ENCODE measurements around the gene DOC2A. TPM values are rescaled to one million over a fixed set of nuclear protein-coding genes. Genes with fewer than 3 reads are reported as not detected.
"Not testable (repeated sequence)": the region's sequence is repeated elsewhere in the genome, so short reads cannot be mapped to it uniquely, and the experiment has no call there.

The DOC2A gene
- total and polyA plus RNA-seq, 2 donors: 0.24 to 1.3 TPM

DNA sequence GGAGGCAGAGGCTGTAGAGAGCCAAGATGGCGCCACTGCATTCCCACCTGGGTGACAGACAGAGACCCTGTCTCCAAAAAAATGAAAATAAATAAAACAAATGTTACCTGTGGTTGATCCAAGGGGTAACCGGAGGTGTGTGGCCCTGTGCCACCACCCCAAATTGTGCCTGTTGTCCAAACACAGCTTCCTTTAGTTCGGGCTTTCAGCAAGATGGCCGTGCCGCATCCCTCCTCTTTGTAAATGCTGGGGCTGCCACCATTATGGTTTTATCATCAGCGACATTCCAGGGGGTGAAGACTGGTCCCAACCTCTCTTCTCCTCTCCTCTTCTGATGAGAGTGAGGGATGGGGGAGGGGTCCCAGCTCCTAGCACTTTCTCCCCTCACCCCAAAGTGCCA lies 12.1 kb upstream of the DOC2A start, which contains the start of gene C16orf92:
TSS of gene C16orf92 (plus strand) at position 312 of the 400 bp plus-strand sequence. CDS start 143 bp downstream, outside the sequence.
- H3K27me3 ChIP-seq (ENCODE audit: control insufficient read depth in 2 of 2, insufficient read depth in 1 of 2, low read length in 1 of 2): peaks cover 2 to 72% of the 10 kb centered on the region in 2 donors
- 94% methylated on average over 6 of the region's 6 CpGs for WGBS
- DNase-seq (ENCODE audit: low read depth in 6 of 9, low spot score in 9 of 9): no peak

DNA sequence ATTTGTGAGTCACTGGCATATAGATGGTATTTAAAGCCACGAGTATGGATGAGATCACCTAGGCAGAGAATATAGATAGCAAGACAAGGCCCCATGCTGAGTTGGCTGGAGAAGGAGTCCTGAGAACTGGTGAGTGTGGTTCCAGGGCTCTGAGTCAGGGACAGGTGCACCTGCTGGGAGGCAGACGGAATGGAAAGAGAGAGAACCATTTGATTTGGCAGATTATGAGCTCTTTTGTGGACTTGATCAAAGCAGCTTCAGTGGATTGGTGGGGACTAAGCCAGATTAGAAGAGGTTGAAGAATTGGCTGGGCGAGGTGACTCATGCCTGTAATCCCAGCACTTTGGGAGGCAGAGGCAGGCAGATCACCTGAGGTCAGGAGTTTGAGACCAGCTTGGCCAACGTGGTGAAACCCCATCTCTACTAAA lies 7.9 kb upstream of the DOC2A start:
- Histone ChIP-seq H3K4me1 (ENCODE audit: control insufficient read depth in 2 of 2, insufficient read depth in 2 of 2, low read length in 2 of 2) (peaks cover 0 to 12% of the 10 kb centered on the region in 2 donors), H3K4me3 (ENCODE audit: low read length in 2 of 2) (no peak overlapping the region), H3K9me3 (ENCODE audit: control insufficient read depth in 2 of 2, insufficient read depth in 1 of 2, low read length in 1 of 2) (peaks cover 0 to 5% of the 10 kb centered on the region in 2 donors), H3K27ac (ENCODE audit: low read depth in 1 of 2, low read length in 1 of 2) (no peak overlapping the region), H3K36me3 (ENCODE audit: control insufficient read depth in 2 of 2, insufficient read depth in 2 of 2, low read length in 1 of 2) (no peaks in the 10 kb centered on the region), H3K27me3 (ENCODE audit: control insufficient read depth in 2 of 2, insufficient read depth in 1 of 2, low read length in 1 of 2) (peaks cover 0 to 51% of the 10 kb centered on the region in 2 donors)
- 88% methylated on average over 4 of the region's 4 CpGs for WGBS
- DNase-seq (ENCODE audit: low read depth in 6 of 9, low spot score in 9 of 9): no peak

More for the DNA sequence above, 12.1 kb upstream of the DOC2A start, which contains the start of gene C16orf92:
- Histone ChIP-seq H3K9me3 (ENCODE audit: control insufficient read depth in 2 of 2, insufficient read depth in 1 of 2, low read length in 1 of 2) (peaks cover 0 to 7% of the 10 kb centered on the region in 2 donors), H3K4me3 (ENCODE audit: low read length in 2 of 2) (no peak within 1 kb of the TSS), H3K4me1 (ENCODE audit: control insufficient read depth in 2 of 2, insufficient read depth in 2 of 2, low read length in 2 of 2) (peaks cover 0 to 12% of the 10 kb centered on the region in 2 donors), H3K36me3 (ENCODE audit: control insufficient read depth in 2 of 2, insufficient read depth in 2 of 2, low read length in 1 of 2) (no peaks in the 10 kb centered on the region), H3K27ac (ENCODE audit: low read depth in 1 of 2, low read length in 1 of 2) (no peak within 1 kb of the TSS)

DNA sequence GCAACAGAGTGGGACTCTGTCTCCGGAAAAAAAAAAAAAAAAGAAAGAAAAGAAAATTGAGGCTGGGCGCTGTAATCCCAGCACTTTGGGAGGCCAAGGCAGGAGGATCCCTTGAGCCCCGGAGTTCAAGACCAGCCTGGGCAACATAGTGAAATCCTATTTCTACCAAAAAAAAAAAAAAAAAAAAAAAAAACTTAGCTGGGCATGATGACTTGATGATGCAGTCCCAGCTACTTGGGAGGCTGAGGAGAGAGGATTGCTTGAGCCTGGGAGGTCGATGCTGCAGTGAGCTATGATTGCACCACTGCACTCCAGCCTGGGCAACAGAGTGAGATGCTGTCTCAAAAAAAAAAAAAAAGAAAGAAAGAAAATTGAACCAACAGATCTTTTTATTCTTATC lies 7.1 kb upstream of the DOC2A start:
- peaks cover 0 to 51% of the 10 kb centered on the region in 2 donors for H3K27me3 ChIP-seq (ENCODE audit: control insufficient read depth in 2 of 2, insufficient read depth in 1 of 2, low read length in 1 of 2)
- H3K4me1 ChIP-seq (ENCODE audit: control insufficient read depth in 2 of 2, insufficient read depth in 2 of 2, low read length in 2 of 2): peaks cover 0 to 12% of the 10 kb centered on the region in 2 donors
- not testable (repeated sequence) for H3K9me3 ChIP-seq (ENCODE audit: control insufficient read depth in 2 of 2, insufficient read depth in 1 of 2, low read length in 1 of 2); H3K4me3 ChIP-seq (ENCODE audit: low read length in 2 of 2); DNase-seq (ENCODE audit: low read depth in 6 of 9, low spot score in 9 of 9); H3K36me3 ChIP-seq (ENCODE audit: control insufficient read depth in 2 of 2, insufficient read depth in 2 of 2, low read length in 1 of 2); H3K27ac ChIP-seq (ENCODE audit: low read depth in 1 of 2, low read length in 1 of 2)
- WGBS: 95% methylated on average over 4 of the region's 4 CpGs

DNA sequence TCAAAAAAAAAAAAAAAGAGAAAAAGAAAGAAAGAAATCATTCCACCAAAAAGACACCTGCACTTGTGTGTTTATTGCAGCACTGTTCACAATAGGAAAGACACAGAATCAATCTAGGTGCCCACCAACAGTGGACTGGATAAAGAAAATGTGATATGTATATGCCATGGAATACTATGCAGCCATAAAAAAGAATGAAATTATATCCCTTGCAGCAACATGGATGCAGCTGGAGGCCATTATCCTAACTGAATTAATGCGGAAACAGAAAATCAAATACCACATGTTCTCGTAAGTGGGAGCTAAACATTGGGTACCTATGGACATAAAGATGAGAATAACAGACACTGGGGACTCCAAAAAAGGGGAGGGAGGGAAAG lies 6.4 kb upstream of the DOC2A start:
- WGBS: 97% methylated on average over 2 of the region's 2 CpGs
- Histone ChIP-seq H3K4me1 (ENCODE audit: control insufficient read depth in 2 of 2, insufficient read depth in 2 of 2, low read length in 2 of 2) (peaks cover 0 to 12% of the 10 kb centered on the region in 2 donors), H3K9me3 (ENCODE audit: control insufficient read depth in 2 of 2, insufficient read depth in 1 of 2, low read length in 1 of 2) (peaks cover 0 to 5% of the 10 kb centered on the region in 2 donors)

DNA sequence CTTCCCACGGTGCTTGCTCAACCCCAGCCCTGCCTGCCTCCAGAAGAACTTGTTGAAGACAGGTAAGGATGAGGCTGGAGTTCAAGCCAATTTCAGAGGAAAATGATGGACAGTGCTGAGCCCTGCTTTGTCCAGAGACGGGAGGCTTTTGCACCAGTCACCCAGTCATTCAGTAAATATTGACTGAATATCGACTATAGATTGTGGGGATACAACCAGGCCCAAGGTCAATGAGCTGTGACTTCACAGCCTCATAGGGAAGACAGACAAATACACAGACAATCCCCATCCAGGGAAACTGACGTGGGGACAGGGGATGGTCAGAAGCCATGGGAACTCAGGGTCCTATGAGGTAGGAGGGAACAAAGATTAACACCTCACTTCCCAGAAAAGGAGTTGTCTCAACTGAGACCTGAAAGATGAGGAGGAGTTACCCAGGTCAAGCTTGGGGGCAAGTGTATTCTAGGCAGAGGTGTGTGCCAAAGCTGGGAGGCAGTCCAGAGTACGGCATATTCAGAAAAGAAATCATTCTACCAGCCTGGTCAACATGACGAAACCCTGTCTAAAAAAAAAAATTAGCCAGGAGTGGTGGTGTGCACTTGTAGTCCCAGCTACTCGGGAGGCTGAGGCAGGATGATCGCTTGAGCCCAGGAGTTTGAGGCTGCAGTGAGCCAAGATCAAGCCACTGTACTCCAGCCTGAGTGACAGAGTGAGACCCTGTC lies 5.9 kb upstream of the DOC2A start:
- peaks cover 1 to 9% of the 10 kb centered on the region in 2 donors for H3K9me3 ChIP-seq (ENCODE audit: control insufficient read depth in 2 of 2, insufficient read depth in 1 of 2, low read length in 1 of 2)
- no peak for DNase-seq (ENCODE audit: low read depth in 6 of 9, low spot score in 9 of 9)
- no peaks in the 10 kb centered on the region for H3K36me3 ChIP-seq (ENCODE audit: control insufficient read depth in 2 of 2, insufficient read depth in 2 of 2, low read length in 1 of 2)
- H3K27me3 ChIP-seq (ENCODE audit: control insufficient read depth in 2 of 2, insufficient read depth in 1 of 2, low read length in 1 of 2): peaks cover 8 to 62% of the 10 kb centered on the region in 2 donors
- 91% methylated on average over 8 of the region's 8 CpGs for WGBS
- H3K27ac ChIP-seq (ENCODE audit: low read depth in 1 of 2, low read length in 1 of 2): no peak overlapping the region
- H3K4me3 ChIP-seq (ENCODE audit: low read length in 2 of 2): no peak overlapping the region
- H3K4me1 ChIP-seq (ENCODE audit: control insufficient read depth in 2 of 2, insufficient read depth in 2 of 2, low read length in 2 of 2): peaks cover 0 to 12% of the 10 kb centered on the region in 2 donors

More for the DNA sequence above, 6.4 kb upstream of the DOC2A start:
- no peak overlapping the region for H3K27ac ChIP-seq (ENCODE audit: low read depth in 1 of 2, low read length in 1 of 2)
- peaks cover 3 to 57% of the 10 kb centered on the region in 2 donors for H3K27me3 ChIP-seq (ENCODE audit: control insufficient read depth in 2 of 2, insufficient read depth in 1 of 2, low read length in 1 of 2)
- DNase-seq (ENCODE audit: low read depth in 6 of 9, low spot score in 9 of 9): no peak
- H3K36me3 ChIP-seq (ENCODE audit: control insufficient read depth in 2 of 2, insufficient read depth in 2 of 2, low read length in 1 of 2): no peaks in the 10 kb centered on the region
- H3K4me3 ChIP-seq (ENCODE audit: low read length in 2 of 2): no peak overlapping the region

DNA sequence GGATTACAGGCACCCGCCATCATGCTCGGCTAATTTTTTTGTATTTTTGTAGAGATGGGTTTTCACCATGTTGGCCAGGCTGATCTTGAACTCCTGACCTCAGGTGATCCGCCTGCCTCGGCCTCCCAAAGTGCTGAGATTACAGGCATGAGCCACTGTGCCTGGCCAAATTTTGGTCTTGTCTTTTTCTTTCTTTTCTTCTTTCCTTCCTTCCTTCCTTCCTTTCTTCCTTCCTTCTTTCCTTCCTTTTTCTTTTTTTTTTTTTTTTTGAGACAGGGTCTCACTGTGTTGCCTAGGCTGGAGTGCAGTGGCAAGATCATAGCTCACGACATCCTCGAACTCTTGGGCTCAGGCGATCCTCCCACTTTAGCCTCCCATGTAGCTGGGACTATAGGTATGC lies 4.6 kb upstream of the DOC2A start:
- not testable (repeated sequence) for H3K4me3 ChIP-seq (ENCODE audit: low read length in 2 of 2); H3K36me3 ChIP-seq (ENCODE audit: control insufficient read depth in 2 of 2, insufficient read depth in 2 of 2, low read length in 1 of 2); DNase-seq (ENCODE audit: low read depth in 6 of 9, low spot score in 9 of 9); H3K9me3 ChIP-seq (ENCODE audit: control insufficient read depth in 2 of 2, insufficient read depth in 1 of 2, low read length in 1 of 2); H3K4me1 ChIP-seq (ENCODE audit: control insufficient read depth in 2 of 2, insufficient read depth in 2 of 2, low read length in 2 of 2); H3K27ac ChIP-seq (ENCODE audit: low read depth in 1 of 2, low read length in 1 of 2)
- 98% methylated on average over 7 of the region's 7 CpGs for WGBS
- peaks cover 20 to 62% of the 10 kb centered on the region in 2 donors for H3K27me3 ChIP-seq (ENCODE audit: control insufficient read depth in 2 of 2, insufficient read depth in 1 of 2, low read length in 1 of 2)

DNA sequence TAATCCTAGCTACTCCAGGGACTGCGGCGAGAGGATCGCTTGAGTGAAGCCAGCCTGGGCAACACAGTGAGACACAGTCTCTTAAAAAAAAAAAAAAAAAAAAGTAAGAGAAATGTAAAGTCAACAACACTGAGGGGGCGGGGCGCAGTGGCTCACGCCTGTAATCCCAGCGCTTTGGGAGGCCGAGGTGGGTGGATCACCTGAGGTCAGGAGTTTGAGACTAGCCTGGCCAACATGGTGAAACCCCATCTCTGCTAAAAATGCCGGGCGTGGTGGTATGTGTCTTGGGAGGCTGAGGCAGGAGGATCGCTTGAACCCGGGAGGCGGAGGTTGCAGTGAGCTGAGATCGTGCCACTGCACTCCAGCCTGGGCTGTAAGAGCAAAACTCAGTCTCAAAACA lies 1.8 kb upstream of the DOC2A start:
- H3K4me1 ChIP-seq (ENCODE audit: control insufficient read depth in 2 of 2, insufficient read depth in 2 of 2, low read length in 2 of 2): peaks cover 7 to 12% of the 10 kb centered on the region in 2 donors
- peaks cover 1 to 10% of the 10 kb centered on the region in 2 donors for H3K9me3 ChIP-seq (ENCODE audit: control insufficient read depth in 2 of 2, insufficient read depth in 1 of 2, low read length in 1 of 2)
- WGBS: 87% methylated on average over 14 of the region's 14 CpGs
- not testable (repeated sequence) for H3K36me3 ChIP-seq (ENCODE audit: control insufficient read depth in 2 of 2, insufficient read depth in 2 of 2, low read length in 1 of 2); H3K4me3 ChIP-seq (ENCODE audit: low read length in 2 of 2); H3K27ac ChIP-seq (ENCODE audit: low read depth in 1 of 2, low read length in 1 of 2); DNase-seq (ENCODE audit: low read depth in 6 of 9, low spot score in 9 of 9)
- H3K27me3 ChIP-seq (ENCODE audit: control insufficient read depth in 2 of 2, insufficient read depth in 1 of 2, low read length in 1 of 2): peaks cover 29 to 74% of the 10 kb centered on the region in 2 donors

DNA sequence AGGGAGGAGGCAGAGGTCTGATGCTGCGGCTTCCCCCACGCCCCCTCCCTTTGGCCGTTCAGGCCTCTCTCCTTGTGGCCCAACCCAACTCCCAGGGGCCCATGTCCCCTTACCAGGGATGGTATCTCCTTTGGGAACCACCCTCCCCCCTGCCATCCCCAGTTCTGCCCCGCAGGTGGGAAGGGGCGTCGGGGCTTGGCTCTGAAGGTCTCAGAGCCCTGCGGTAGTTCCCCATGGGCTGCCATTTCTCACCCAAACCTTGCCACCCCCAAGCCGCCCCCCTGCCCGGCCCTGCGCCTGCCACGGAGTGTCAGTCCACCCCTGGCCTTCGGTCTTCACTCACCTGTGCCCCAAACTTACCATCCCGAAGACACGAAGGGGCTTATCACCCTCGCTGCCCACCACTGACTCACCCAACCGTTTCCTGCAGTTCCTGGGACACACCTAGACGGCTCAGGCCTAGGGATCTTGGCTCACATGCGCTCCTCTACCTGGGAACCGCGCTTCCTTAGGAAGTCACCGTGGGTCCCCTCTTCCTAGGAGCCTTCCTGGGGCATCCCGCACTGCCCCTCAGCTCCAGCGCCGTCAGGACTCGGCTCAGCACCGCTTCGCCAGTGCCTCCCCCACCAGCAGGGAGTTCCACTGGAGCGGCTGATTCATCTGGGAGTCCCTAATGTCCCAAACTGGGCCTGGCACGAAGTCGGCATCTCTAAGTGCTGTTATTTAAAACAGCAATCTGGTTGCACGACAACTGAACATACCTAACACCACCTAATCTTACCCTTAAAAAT lies 1.1 kb upstream of the DOC2A start:
- no peak for DNase-seq (ENCODE audit: low read depth in 6 of 9, low spot score in 9 of 9)
- Histone ChIP-seq H3K4me1 (ENCODE audit: control insufficient read depth in 2 of 2, insufficient read depth in 2 of 2, low read length in 2 of 2) (peaks cover 7 to 12% of the 10 kb centered on the region in 2 donors), H3K9me3 (ENCODE audit: control insufficient read depth in 2 of 2, insufficient read depth in 1 of 2, low read length in 1 of 2) (peaks cover 1 to 10% of the 10 kb centered on the region in 2 donors), H3K4me3 (ENCODE audit: low read length in 2 of 2) (peak overlapping the region in 1 of 2 donors; percentile 53), H3K27ac (ENCODE audit: low read depth in 1 of 2, low read length in 1 of 2) (no peak overlapping the region), H3K36me3 (ENCODE audit: control insufficient read depth in 2 of 2, insufficient read depth in 2 of 2, low read length in 1 of 2) (peaks cover 0 to 5% of the 10 kb centered on the region in 2 donors), H3K27me3 (ENCODE audit: control insufficient read depth in 2 of 2, insufficient read depth in 1 of 2, low read length in 1 of 2) (peaks cover 29 to 74% of the 10 kb centered on the region in 2 donors)
- WGBS: 25% methylated on average over 31 of the region's 31 CpGs

All from thymus (tissue), 11 donors.